HT-29 (cell line): ENCODE results near the gene UBAC1. TPM values are rescaled to one million over a fixed set of nuclear protein-coding genes. Genes with fewer than 3 reads are reported as not detected.
A peak's percentile ranks its signal among the peaks of the same experiment; 100 is the strongest.

Experiments
- DNase-seq: peaks from one replicate; pipeline ENCODE4 v3.0.0-alpha.2; 2015; ENCODE audit warnings: low spot score
- total RNA-seq: library from RNA; depleted of rRNA; stranded (reverse); fragments of >200 nt; shearing (Covaris generic); gene quantifications from 2 replicates; pipeline ENCODE4 v1.2.3, GENCODE V29; 2014

The UBAC1 gene
- total RNA-seq, 1 experiment from 2014 or later, result 53.0 TPM

GRCh38 chr9:135993765-135994500, 32.8 kb upstream of the UBAC1 start:
- DNase-seq, result no peak

- DNase-seq, result no peak
These were observed 32.2 kb upstream of the UBAC1 start for GRCh38 chr9:135993409-135993742.

- DNase-seq, result peak; percentile 53
These were observed 31.6 kb upstream of the UBAC1 start for GRCh38 chr9:135992486-135993408.

GRCh38 chr9:135991771-135992170, 30.6 kb upstream of the UBAC1 start:
- DNase-seq, result no peak

GRCh38 chr9:135990468-135991429, 29.6 kb upstream of the UBAC1 start:
- DNase-seq, result peak; percentile 35

- no peak for DNase-seq
These were observed 28.7 kb upstream of the UBAC1 start for GRCh38 chr9:135989722-135990467.

- no peak for DNase-seq
These were observed 28.0 kb upstream of the UBAC1 start for GRCh38 chr9:135989157-135989556.

- DNase-seq, result no peak
These were observed 27.3 kb upstream of the UBAC1 start for GRCh38 chr9:135988493-135988892.

GRCh38 chr9:135987838-135988404, 26.7 kb upstream of the UBAC1 start:
- DNase-seq, result no peak

GRCh38 chr9:135986605-135987004, 25.4 kb upstream of the UBAC1 start:
- no peak for DNase-seq

- no peak for DNase-seq
These were observed 24.7 kb upstream of the UBAC1 start for GRCh38 chr9:135985889-135986288.

GRCh38 chr9:135985459-135985774, 24.2 kb upstream of the UBAC1 start:
- no peak for DNase-seq

- no peak for DNase-seq
These were observed 23.0 kb upstream of the UBAC1 start for GRCh38 chr9:135984072-135984710.

GRCh38 chr9:135983208-135984071, 22.3 kb upstream of the UBAC1 start:
- DNase-seq, result peak; percentile 37

GRCh38 chr9:135982499-135983207, 21.5 kb upstream of the UBAC1 start:
- DNase-seq, result no peak

GRCh38 chr9:135980926-135981630, 19.9 kb upstream of the UBAC1 start:
- DNase-seq, result no peak

- DNase-seq, result no peak
These were observed 18.5 kb upstream of the UBAC1 start for GRCh38 chr9:135979547-135980166.
